Motor neuron (in vitro differentiated cells): Measurements from ENCODE around the gene ACTL9. TPM values are rescaled to one million over a fixed set of nuclear protein-coding genes. Genes with fewer than 3 reads are reported as not detected.
"Not testable (repeated sequence)": the region's sequence is repeated elsewhere in the genome, so short reads cannot be mapped to it uniquely, and the experiment has no call there.

Source experiments
- ATAC-seq, 8 experiments: fragments of 200-7000 bp; cut with Tn5 transposase; replicated peaks in 6 of 8; 2 replicates each; pipeline ENCODE4 v1.8.0; 2021; ENCODE audit warnings: mild to moderate bottlenecking in 8 of 8, moderate library complexity in 8 of 8
- H3K27ac ChIP-seq, 2 donors: fragments of 250-450 bp; sonication (Bioruptor Pico); 2 replicates each; pipeline ENCODE4 v1.9.0; 2021; ENCODE audit warnings: antibody characterized with exemption in 2 of 2, mild to moderate bottlenecking in 2 of 2, moderate library complexity in 1 of 2
- H3K4me1 ChIP-seq, 2 donors: fragments of 250-450 bp; sonication (Bioruptor Pico); replicated peaks in 1 of 2; 2 replicates each; pipeline ENCODE4 v1.6.1; 2021; ENCODE audit warnings: antibody characterized with exemption in 2 of 2, mild to moderate bottlenecking in 2 of 2, moderate library complexity in 1 of 2
- H3K4me3 ChIP-seq, 5 donors: fragments of 250-450 bp; sonication (Bioruptor Pico); 2 replicates each; pipeline ENCODE4 v1.9.0; 2021; ENCODE audit warnings: antibody characterized with exemption in 5 of 5, mild to moderate bottlenecking in 5 of 5, moderate library complexity in 4 of 5
- WGBS, 10 experiments: fragments of 450-650 bp; shearing (Covaris generic); methylation state at CpG; one replicate each; pipeline ENCODE4 v1.0.0; 2022; 5-methylcytosine and 5-hydroxymethylcytosine counted together
- in situ Hi-C, 9 experiments: fragments of 400-800 bp; cut with MboI; loops; one replicate each; pipeline ENCODE4 v1.15.0; 2021; ENCODE audit warnings: low sequenced_read_pairs in 9 of 9, low pct_unique_long_range_greater_than_20kb in 2 of 9; ENCODE audit not compliant: unreplicated experiment in 9 of 9
- total RNA-seq, 8 experiments: library from RNA; unstranded; fragments of 300-600 nt; gene quantifications; 2 replicates each; pipeline versions ENCODE4 v1.2.3 to v1.2.4, GENCODE V29; 2022

Gene ACTL9
- not detected for total RNA-seq

- no peak for ATAC-seq
- no peaks in the 10 kb centered on the region for H3K4me1 ChIP-seq
- H3K27ac ChIP-seq, result no peak within 1 kb of the TSS
- no peak within 1 kb of the TSS for H3K4me3 ChIP-seq
- in situ Hi-C loops, result no loop called here
- 10 to 95% (median 85%) methylated on average over 1 to 4 of the region's 23 CpGs; no CpG with 5 or more reads in 5 of the 10 experiments for WGBS, 10 experiments
Measured at GRCh38 chr19:8698433-8699063, at the start of gene ACTL9. TSS of gene ACTL9 (minus strand) at chr19:8698795. CDS start at chr19:8698701, 94 bp downstream.

GRCh38 chr19:8739291-8740065, 40.9 kb upstream of the ACTL9 start:
- ATAC-seq, H3K27ac ChIP-seq, H3K4me3 ChIP-seq, H3K4me1 ChIP-seq, in situ Hi-C loops: not testable (repeated sequence)
- WGBS, 10 experiments, result no CpG with 5 or more reads among the region's 55 CpGs

GRCh38 chr19:8738377-8738776, 39.8 kb upstream of the ACTL9 start:
- H3K27ac ChIP-seq, result no peak overlapping the region
- in situ Hi-C loops, result no loop called here
- WGBS, 10 experiments, result 20 to 77% (median 47%) methylated on average over 1 to 7 of the region's 8 CpGs
- ATAC-seq, result no peak
- no peaks in the 10 kb centered on the region for H3K4me1 ChIP-seq
- no peak overlapping the region for H3K4me3 ChIP-seq

GRCh38 chr19:8731428-8732169, 33.0 kb upstream of the ACTL9 start:
- no peak for ATAC-seq
- 14 to 75% (median 60%) methylated on average over 1 to 11 of the region's 19 CpGs; no CpG with 5 or more reads in 1 of the 10 experiments for WGBS, 10 experiments
- Histone ChIP-seq H3K4me3 (no peak overlapping the region), H3K4me1 (no peaks in the 10 kb centered on the region), H3K27ac (no peak overlapping the region)
- in situ Hi-C loops, result no loop called here

GRCh38 chr19:8724276-8724675, 25.7 kb upstream of the ACTL9 start:
- in situ Hi-C loops, result no loop called here
- 0 to 38% (median 0%) methylated on average over 1 to 3 of the region's 3 CpGs; no CpG with 5 or more reads in 3 of the 10 experiments for WGBS, 10 experiments
- no peak overlapping the region for H3K4me3 ChIP-seq
- no peak overlapping the region for H3K27ac ChIP-seq
- H3K4me1 ChIP-seq, result no peaks in the 10 kb centered on the region
- ATAC-seq, result no peak

GRCh38 chr19:8722032-8722431, 23.4 kb upstream of the ACTL9 start:
- WGBS, 10 experiments, result 0 to 23% (median 0%) methylated on average over 1 to 2 of the region's 2 CpGs; no CpG with 5 or more reads in 2 of the 10 experiments
- Histone ChIP-seq H3K27ac (no peak overlapping the region), H3K4me1 (no peaks in the 10 kb centered on the region), H3K4me3 (no peak overlapping the region)
- ATAC-seq, result no peak
- in situ Hi-C loops, result no loop called here

GRCh38 chr19:8721334-8721733, 22.7 kb upstream of the ACTL9 start, which contains the start of gene OR2Z1:
TSS of gene OR2Z1 (plus strand) at chr19:8721634. CDS start at chr19:8731029, 9,395 bp downstream.
- 0% methylated on average over 1 of the region's 1 CpG; no CpG with 5 or more reads in 8 of the 10 experiments for WGBS, 10 experiments
- Histone ChIP-seq H3K4me1 (no peaks in the 10 kb centered on the region), H3K27ac (no peak within 1 kb of the TSS), H3K4me3 (no peak within 1 kb of the TSS)
- no peak for ATAC-seq
- in situ Hi-C loops, result no loop called here

GRCh38 chr19:8710337-8710736, 11.7 kb upstream of the ACTL9 start:
- H3K27ac ChIP-seq, H3K4me1 ChIP-seq, in situ Hi-C loops, H3K4me3 ChIP-seq, ATAC-seq: not testable (repeated sequence)
- 29 to 81% (median 43%) methylated on average over 1 to 5 of the region's 7 CpGs; no CpG with 5 or more reads in 1 of the 10 experiments for WGBS, 10 experiments

GRCh38 chr19:8705742-8706141, 7.1 kb upstream of the ACTL9 start:
- no peak overlapping the region for H3K27ac ChIP-seq
- no peaks in the 10 kb centered on the region for H3K4me1 ChIP-seq
- no peak overlapping the region for H3K4me3 ChIP-seq
- in situ Hi-C loops, result no loop called here
- 0 to 80% (median 12%) methylated on average over 1 to 5 of the region's 5 CpGs; no CpG with 5 or more reads in 2 of the 10 experiments for WGBS, 10 experiments
- ATAC-seq, result no peak

- H3K27ac ChIP-seq, in situ Hi-C loops, H3K4me3 ChIP-seq, H3K4me1 ChIP-seq, ATAC-seq: not testable (repeated sequence)
- WGBS, 10 experiments, result 60 to 67% methylated on average over 1 of the region's 3 CpGs; no CpG with 5 or more reads in 8 of the 10 experiments
Measured at GRCh38 chr19:8705304-8705703, 6.7 kb upstream of the ACTL9 start.

GRCh38 chr19:8703223-8703622, 4.6 kb upstream of the ACTL9 start:
- no peak for ATAC-seq
- in situ Hi-C loops, result no loop called here
- no peak overlapping the region for H3K27ac ChIP-seq
- H3K4me3 ChIP-seq, result no peak overlapping the region
- WGBS, 10 experiments, result 3 to 83% (median 41%) methylated on average over 1 to 7 of the region's 7 CpGs
- H3K4me1 ChIP-seq, result no peaks in the 10 kb centered on the region

- H3K4me3 ChIP-seq, result no peak overlapping the region
- no peak overlapping the region for H3K27ac ChIP-seq
- H3K4me1 ChIP-seq, result no peaks in the 10 kb centered on the region
- in situ Hi-C loops, result no loop called here
- WGBS, 10 experiments, result 0 to 40% (median 11%) methylated on average over 1 of the region's 5 CpGs; no CpG with 5 or more reads in 3 of the 10 experiments
- no peak for ATAC-seq
Measured at GRCh38 chr19:8702350-8702749, 3.8 kb upstream of the ACTL9 start.

- Histone ChIP-seq H3K4me1 (no peaks in the 10 kb centered on the region), H3K27ac (no peak overlapping the region), H3K4me3 (no peak overlapping the region)
- WGBS, 10 experiments, result 0 to 38% (median 22%) methylated on average over 1 to 2 of the region's 2 CpGs; no CpG with 5 or more reads in 4 of the 10 experiments
- ATAC-seq, result no peak
- in situ Hi-C loops, result no loop called here
Measured at GRCh38 chr19:8700956-8701355, 2.4 kb upstream of the ACTL9 start.
